Measurements from ENCODE around the gene RAB20.

RAB20 gene

GRCh38 chr13:110486061-110486715 lies 75.3 kb downstream of the RAB20 start:
- no peak for TF ChIP-seq CTCF (IDR thresholded peaks at IDR 0.05; ENCODE audit: low read depth, low read length, missing control alignments)
- DNase-seq (ENCODE audit: low read depth): no peak
- no peak overlapping the region for H3K4me3 ChIP-seq (ENCODE audit: low read depth, low read length)

GRCh38 chr13:110485604-110486003 lies 75.9 kb downstream of the RAB20 start:
- no peak for DNase-seq (ENCODE audit: low read depth)

GRCh38 chr13:110484290-110485048 lies 77.1 kb downstream of the RAB20 start:
- DNase-seq (ENCODE audit: low read depth): no peak
- H3K4me3 ChIP-seq (ENCODE audit: low read depth, low read length): no peak overlapping the region
- TF ChIP-seq CTCF (IDR thresholded peaks at IDR 0.05; ENCODE audit: low read depth, low read length, missing control alignments): no peak

More at GRCh38 chr13:110485604-110486003, 75.9 kb downstream of the RAB20 start:
- TF ChIP-seq CTCF (IDR thresholded peaks at IDR 0.05; ENCODE audit: low read depth, low read length, missing control alignments): no peak
- H3K4me3 ChIP-seq (ENCODE audit: low read depth, low read length): no peak overlapping the region

GRCh38 chr13:110483386-110483968 lies 78.0 kb downstream of the RAB20 start:
- no peak for DNase-seq (ENCODE audit: low read depth)
- TF ChIP-seq CTCF (IDR thresholded peaks at IDR 0.05; ENCODE audit: low read depth, low read length, missing control alignments): no peak
- H3K4me3 ChIP-seq (ENCODE audit: low read depth, low read length): no peak overlapping the region

- H3K4me3 ChIP-seq (ENCODE audit: low read depth, low read length): no peak overlapping the region
- TF ChIP-seq CTCF (IDR thresholded peaks at IDR 0.05; ENCODE audit: low read depth, low read length, missing control alignments): no peak
- DNase-seq (ENCODE audit: low read depth): no peak
These were observed 81.4 kb downstream of the RAB20 start for GRCh38 chr13:110480161-110480560.

GRCh38 chr13:110479648-110480047 lies 81.9 kb downstream of the RAB20 start:
- no peak overlapping the region for H3K4me3 ChIP-seq (ENCODE audit: low read depth, low read length)
- no peak for DNase-seq (ENCODE audit: low read depth)
- TF ChIP-seq CTCF (IDR thresholded peaks at IDR 0.05; ENCODE audit: low read depth, low read length, missing control alignments): no peak

All from GM12864 (cell line).